GM06990 (cell line): ENCODE measurements around the gene NHLRC4.
A peak's percentile ranks its signal among the peaks of the same experiment; 100 is the strongest.

Experiments used
- DNase-seq: peaks from one replicate; pipeline ENCODE4 v3.0.0-alpha.2; 2011; ENCODE audit not compliant: insufficient read length; ENCODE audit errors: extremely low read depth
- H3K27me3 ChIP-seq: replicated peaks from 2 replicates; pipeline ENCODE4 v1.6.0; 2011; ENCODE audit warnings: low read length; ENCODE audit not compliant: control insufficient read depth, insufficient read depth
- H3K36me3 ChIP-seq: 2 replicates; pipeline ENCODE4 v1.5.1; 2011; ENCODE audit warnings: low read length; ENCODE audit not compliant: control insufficient read depth, insufficient read depth
- H3K4me3 ChIP-seq: replicated peaks from 2 replicates; pipeline ENCODE4 v1.5.1; 2011; ENCODE audit warnings: low read depth, mild to moderate bottlenecking, control low read depth, low read length
- TF ChIP-seq, protein P1 (sequence below): IDR thresholded peaks from 2 replicates; pipeline ENCODE4 v1.5.1; 2011; ENCODE audit warnings: low read length, control low read depth, mild to moderate bottlenecking, inconsistent platforms; ENCODE audit not compliant: insufficient read depth, poor library complexity, severe bottlenecking

NHLRC4 gene, protein sequence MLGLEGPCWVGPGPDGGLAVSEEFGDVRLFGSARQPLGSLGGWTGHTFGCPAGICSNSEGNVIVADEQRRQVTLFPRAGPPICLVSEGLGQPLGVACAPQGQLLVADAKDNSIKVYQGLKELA

DNA sequence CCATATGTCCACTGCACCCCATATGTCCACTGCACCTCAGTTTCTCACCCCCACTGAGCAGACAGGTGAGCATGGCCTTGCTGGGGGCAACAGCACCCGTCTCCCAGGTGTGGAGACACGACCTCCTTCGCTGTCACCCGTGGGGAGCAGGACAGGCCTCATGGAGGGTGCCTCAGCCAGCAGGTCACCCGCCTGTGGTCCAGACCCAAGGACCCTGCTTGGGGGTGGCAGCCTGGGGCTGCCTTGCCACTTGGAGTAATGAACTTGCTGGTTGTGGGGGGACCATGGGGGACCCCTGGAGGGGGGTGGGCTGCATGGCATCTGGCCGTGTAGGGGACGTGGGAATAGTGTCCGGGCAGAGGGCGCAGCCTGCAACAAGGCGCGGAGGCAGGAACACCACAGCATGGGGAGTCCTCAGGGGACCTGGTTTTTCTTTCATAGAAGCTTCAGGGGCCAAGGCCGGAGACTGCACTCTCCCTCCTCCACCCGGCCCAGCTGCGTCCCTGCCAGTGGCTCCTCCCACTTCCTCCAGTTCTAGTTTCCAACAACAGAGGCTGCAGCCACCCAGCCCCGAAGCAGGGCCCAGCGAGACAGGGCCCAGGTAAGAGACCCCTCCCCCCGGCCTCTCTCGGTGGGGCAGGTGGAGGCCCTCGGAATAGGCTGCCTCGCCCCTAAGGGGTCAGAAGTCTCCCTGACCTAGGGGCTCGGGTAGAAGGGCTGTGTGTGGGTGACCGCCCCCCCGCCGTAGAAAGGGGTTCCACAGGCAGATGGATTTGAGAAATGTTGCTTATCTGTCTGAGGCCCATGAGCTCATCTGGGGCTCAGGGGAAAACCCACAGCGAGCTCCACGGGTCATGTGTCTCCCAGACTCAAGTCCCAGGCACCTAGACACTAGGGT, at the start of gene NHLRC4:
Gene NHLRC4 (plus strand): TSS at position 531 of the 898 bp plus-strand sequence. CDS start 1,043 bp downstream, outside the sequence.
- TF ChIP-seq, protein P1, sequence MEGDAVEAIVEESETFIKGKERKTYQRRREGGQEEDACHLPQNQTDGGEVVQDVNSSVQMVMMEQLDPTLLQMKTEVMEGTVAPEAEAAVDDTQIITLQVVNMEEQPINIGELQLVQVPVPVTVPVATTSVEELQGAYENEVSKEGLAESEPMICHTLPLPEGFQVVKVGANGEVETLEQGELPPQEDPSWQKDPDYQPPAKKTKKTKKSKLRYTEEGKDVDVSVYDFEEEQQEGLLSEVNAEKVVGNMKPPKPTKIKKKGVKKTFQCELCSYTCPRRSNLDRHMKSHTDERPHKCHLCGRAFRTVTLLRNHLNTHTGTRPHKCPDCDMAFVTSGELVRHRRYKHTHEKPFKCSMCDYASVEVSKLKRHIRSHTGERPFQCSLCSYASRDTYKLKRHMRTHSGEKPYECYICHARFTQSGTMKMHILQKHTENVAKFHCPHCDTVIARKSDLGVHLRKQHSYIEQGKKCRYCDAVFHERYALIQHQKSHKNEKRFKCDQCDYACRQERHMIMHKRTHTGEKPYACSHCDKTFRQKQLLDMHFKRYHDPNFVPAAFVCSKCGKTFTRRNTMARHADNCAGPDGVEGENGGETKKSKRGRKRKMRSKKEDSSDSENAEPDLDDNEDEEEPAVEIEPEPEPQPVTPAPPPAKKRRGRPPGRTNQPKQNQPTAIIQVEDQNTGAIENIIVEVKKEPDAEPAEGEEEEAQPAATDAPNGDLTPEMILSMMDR = no peak
- DNase-seq = peak; percentile 78
- H3K4me3 ChIP-seq = peak within 1 kb of the TSS; percentile 37
- H3K36me3 ChIP-seq = no peaks in the 10 kb centered on the region
- no peaks in the 10 kb centered on the region for H3K27me3 ChIP-seq

DNA sequence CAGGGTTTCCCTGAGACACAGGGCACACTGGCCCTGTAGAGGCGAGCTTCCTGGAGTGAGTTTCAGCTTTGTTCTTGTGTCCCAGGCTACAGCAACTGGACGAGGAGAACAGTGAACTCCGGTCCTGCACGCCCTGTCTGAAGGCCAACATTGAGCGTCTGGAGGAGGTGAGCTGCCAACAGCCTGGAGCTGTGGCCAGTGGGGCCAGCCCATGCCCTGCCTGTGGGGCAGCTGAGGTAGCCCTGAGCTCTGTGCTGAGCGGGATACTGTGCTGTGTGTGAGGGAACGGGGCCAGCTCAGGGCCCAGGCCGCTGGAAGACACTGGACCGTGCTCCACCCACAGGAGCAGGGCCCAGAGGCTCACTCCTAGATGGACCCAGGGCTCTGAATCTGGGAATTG, 47.9 kb upstream of the NHLRC4 start:
- H3K36me3 ChIP-seq = peaks cover 17% of the 10 kb centered on the region
- TF ChIP-seq, protein P1 = no peak
- no peaks in the 10 kb centered on the region for H3K27me3 ChIP-seq
- no peak for DNase-seq
- no peak overlapping the region for H3K4me3 ChIP-seq

DNA sequence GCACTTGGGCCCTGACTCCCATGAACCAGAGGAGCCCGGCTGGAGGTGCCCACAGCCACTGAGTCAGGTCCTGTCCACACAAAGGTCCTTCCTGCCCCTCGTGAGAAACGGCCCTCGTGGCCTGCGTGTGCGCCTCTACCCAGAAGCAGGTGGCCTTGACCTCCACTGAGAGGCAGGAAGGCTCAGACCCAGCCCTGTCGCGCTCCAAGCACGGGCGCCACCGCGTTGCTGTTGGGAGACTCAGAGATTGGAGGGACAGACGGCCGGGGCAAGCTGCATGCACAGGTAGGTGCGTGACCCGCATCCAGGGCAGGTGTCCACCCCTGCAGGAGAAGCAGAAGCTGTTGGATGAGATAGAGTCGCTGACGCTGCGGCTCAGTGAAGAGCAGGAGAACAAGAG, 47.4 kb upstream of the NHLRC4 start:
- Histone ChIP-seq H3K4me3 (no peak overlapping the region), H3K36me3 (peaks cover 17% of the 10 kb centered on the region), H3K27me3 (no peaks in the 10 kb centered on the region)
- TF ChIP-seq, protein P1 = no peak
- no peak for DNase-seq

DNA sequence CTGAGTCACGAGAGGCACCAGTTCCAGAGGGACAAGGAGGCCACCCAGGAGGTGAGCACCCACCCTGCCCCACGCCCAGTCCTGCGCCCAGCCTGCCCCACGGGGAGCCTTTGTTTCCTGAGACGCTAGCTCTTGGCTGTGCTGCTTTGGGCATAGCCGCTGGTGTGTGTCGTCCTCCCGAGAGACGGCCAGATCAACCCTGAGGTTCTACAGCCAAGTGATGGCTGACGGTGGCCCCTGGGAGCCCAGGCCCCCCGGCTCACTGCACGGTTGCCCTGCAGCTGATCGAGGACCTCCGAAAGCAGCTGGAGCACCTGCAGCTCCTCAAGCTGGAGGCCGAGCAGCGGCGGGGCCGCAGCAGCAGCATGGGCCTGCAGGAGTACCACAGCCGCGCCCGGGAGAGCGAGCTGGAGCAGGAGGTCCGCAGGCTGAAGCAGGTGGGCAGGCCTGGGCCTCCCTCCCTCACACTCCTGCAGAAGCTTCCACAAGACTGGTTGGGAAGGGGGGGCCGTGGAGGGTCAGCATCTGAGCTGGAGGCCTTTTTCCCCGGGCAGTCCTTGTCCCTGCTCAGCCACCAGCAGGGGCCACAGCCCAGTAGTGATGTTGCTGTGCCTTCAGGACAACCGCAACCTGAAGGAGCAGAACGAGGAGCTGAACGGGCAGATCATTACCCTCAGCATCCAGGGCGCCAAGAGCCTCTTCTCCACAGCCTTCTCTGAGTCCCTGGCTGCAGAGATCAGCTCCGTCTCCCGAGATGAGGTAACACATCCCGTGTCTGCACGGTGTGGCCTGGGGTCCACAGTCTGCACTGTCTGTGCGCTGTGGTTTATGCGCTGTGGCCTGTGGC, 46.7 kb upstream of the NHLRC4 start:
- peak; percentile 8 for DNase-seq
- peaks cover 14% of the 10 kb centered on the region for H3K36me3 ChIP-seq
- H3K27me3 ChIP-seq = no peaks in the 10 kb centered on the region
- no peak overlapping the region for H3K4me3 ChIP-seq
- TF ChIP-seq, protein P1 = no peak

DNA sequence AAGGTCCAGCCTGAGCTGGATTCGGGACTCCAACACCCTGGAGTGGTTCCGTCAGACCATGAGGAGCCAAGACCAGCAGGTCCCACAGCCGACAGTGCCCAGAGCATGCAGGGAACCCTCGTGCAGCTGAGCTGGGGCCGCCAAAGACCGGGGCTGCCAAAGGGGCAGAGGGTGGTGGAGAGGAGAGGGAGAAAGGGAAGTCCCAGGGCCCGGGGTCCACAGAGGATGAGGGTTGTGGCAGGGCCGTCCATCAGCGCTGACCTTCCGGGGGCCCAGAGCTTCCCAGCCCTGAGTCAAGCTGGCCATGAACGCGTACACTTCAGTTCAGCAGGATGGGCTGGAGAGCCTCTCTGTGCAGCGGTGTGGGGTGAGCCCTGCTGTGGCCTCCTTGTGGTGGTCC, 46.0 kb upstream of the NHLRC4 start:
- TF ChIP-seq, protein P1 = no peak
- Histone ChIP-seq H3K36me3 (peaks cover 10% of the 10 kb centered on the region), H3K27me3 (no peaks in the 10 kb centered on the region), H3K4me3 (no peak overlapping the region)
- peak; percentile 13 for DNase-seq
